Esophagus squamous epithelium (tissue), 4 donors: ENCODE measurements around the gene RGS17.

ENCODE experiments used
- CTCF ChIP-seq, 6 experiments: fragments of 450-650 bp in 4 of 6; fragments of 200-600 bp in 2 of 6; sonication (generic) in 2 of 6; IDR thresholded peaks; one replicate each; pipeline ENCODE4 v1.5.1; 2016 to 2019; ENCODE audit warnings: antibody characterized with exemption in 6 of 6, mild to moderate bottlenecking in 4 of 6, moderate library complexity in 4 of 6
- POLR2A ChIP-seq, 4 donors: fragments of 450-650 bp; IDR thresholded peaks; one replicate each; pipeline ENCODE4 v1.6.1; 2017; ENCODE audit warnings: antibody characterized with exemption in 4 of 4, mild to moderate bottlenecking in 4 of 4, moderate library complexity in 3 of 4

GRCh38 chr6:152976749-152977148 lies 154.3 kb downstream of the RGS17 start:
- TF ChIP-seq POLR2A (IDR thresholded peaks at IDR 0.05) (no peak), CTCF (IDR thresholded peaks at IDR 0.05) (no peak)
